Astrocyte of the spinal cord (primary cell): ENCODE results near the gene KIZ.

Experiments used
- DNase-seq: peaks from one replicate; pipeline ENCODE4 v3.0.0; 2011; ENCODE audit warnings: low read depth, low spot score
- H3K4me3 ChIP-seq: 2 replicates; pipeline ENCODE4 v1.5.1; 2011; ENCODE audit warnings: low read depth, mild to moderate bottlenecking, low read length, moderate library complexity
- in situ Hi-C: cut with HindIII; loops from 2 replicates; pipeline ENCODE4 v1.10.0; 2017; ENCODE audit warnings: low sequenced_read_pairs
- TF ChIP-seq, protein P1 (sequence below): IDR thresholded peaks from 2 replicates; pipeline ENCODE4 v1.5.1; 2012; ENCODE audit warnings: low read depth, mild to moderate bottlenecking, low read length, inconsistent platforms

Gene KIZ

DNA sequence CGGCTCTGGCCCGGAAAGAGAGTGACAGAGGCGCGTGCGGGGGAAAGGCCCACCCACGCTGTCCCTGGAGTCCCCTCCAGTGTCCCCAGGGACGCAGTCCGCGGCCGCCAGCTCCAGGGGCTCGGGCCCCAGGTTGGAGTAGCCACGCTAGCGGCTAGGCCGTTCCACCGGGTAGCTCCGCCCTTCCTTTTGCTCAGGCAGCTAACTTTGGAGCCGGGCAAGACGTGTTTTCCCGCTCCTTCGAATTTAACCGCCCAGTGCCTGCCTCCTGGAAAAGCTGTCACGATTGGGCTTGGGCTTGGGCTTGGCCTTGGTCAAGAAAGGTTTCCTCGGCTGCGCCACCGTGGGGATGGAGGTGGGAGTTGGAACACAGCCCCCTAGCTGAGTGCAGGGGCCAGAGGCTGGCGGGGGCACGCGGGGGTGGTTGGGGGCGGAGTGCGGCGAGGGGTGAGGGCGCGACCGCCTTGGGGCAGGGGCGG is 24.4 kb upstream of the KIZ start:
- DNase-seq, result no peak
- in situ Hi-C loops, result no loop called here
- no peak overlapping the region for H3K4me3 ChIP-seq
- TF ChIP-seq, protein P1, sequence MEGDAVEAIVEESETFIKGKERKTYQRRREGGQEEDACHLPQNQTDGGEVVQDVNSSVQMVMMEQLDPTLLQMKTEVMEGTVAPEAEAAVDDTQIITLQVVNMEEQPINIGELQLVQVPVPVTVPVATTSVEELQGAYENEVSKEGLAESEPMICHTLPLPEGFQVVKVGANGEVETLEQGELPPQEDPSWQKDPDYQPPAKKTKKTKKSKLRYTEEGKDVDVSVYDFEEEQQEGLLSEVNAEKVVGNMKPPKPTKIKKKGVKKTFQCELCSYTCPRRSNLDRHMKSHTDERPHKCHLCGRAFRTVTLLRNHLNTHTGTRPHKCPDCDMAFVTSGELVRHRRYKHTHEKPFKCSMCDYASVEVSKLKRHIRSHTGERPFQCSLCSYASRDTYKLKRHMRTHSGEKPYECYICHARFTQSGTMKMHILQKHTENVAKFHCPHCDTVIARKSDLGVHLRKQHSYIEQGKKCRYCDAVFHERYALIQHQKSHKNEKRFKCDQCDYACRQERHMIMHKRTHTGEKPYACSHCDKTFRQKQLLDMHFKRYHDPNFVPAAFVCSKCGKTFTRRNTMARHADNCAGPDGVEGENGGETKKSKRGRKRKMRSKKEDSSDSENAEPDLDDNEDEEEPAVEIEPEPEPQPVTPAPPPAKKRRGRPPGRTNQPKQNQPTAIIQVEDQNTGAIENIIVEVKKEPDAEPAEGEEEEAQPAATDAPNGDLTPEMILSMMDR, result no peak

- DNase-seq, result no peak
- in situ Hi-C loops, result no loop called here
- H3K4me3 ChIP-seq, result no peak overlapping the region
- TF ChIP-seq, protein P1, result no peak
Observed at GRCh38 chr20:21101932-21102575, 23.8 kb upstream of the KIZ start.

GRCh38 chr20:21102603-21103311 is 23.1 kb upstream of the KIZ start:
- DNase-seq, result no peak
- in situ Hi-C loops, result no loop called here
- no peak overlapping the region for H3K4me3 ChIP-seq
- TF ChIP-seq, protein P1, result no peak

DNA sequence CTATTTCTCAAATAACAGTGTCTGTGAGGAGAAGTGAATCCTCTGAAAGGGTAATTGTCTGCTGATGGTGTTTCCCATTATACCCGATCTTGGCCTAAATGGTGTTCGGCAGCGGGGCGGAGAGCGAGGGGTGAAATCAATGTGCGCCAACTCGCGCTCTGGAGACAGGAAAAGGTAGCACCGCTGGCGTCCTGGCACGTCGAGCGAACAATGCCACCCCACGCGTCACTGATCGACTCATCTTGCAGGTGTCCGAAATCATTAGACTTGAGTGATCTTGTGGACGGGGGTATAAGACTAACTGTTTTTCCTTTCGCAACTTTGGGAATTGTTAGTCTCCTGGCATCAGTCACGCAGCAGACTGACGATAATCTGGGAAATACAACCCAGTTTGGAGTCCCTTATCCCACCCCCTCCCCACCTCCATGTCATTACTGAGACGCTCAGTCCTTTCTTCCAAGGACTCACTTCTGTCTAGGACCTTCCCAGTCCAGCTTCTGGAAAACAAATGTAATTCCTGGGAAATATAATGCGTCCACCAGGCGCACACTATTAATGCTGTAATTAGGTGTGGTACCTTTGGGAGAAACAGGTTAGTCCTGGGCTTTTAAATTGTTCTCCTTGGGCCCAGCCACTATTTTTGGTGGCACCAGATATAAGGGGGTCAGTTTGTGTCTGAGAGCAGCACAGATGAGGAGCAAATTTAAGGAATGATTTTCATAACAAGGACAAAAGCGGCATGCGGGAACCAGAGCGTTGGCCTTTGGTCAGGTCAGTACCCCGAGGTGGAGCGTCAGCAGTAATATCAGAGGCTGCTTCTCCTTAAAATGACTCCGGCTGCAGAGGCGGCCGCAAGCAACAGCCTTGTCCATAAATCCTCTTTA is 22.1 kb upstream of the KIZ start:
- TF ChIP-seq, protein P1, result no peak
- DNase-seq, result no peak
- in situ Hi-C loops, result no loop called here
- no peak overlapping the region for H3K4me3 ChIP-seq

- in situ Hi-C loops, result no loop called here
- TF ChIP-seq, protein P1, result no peak
- H3K4me3 ChIP-seq, result no peak overlapping the region
- no peak for DNase-seq
Observed at GRCh38 chr20:21104466-21104761, 21.5 kb upstream of the KIZ start.

DNA sequence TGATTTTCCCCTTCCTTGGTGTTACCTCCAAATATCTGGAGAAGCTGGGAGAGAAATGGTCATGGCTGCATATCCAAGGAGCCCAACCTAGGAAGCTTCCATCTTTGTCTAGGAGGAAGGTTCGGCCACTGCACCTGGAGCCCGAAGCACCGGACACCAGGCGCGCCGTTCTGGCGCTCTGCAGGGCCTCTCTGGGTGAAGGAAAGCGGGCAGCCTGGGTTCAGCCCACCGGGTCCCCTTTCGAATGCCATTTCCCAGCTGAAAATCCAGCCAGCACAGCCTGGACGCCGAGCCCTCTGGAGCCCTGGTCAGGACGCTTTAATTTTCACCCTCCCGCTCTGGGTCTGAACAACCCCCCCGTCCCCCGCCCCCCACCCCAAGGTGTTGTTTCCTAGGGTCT is 21.0 kb upstream of the KIZ start:
- in situ Hi-C loops, result no loop called here
- TF ChIP-seq, protein P1, result no peak
- H3K4me3 ChIP-seq, result no peak overlapping the region
- no peak for DNase-seq
